ENCODE measurements around the gene BRD7.

Gene BRD7

DNA sequence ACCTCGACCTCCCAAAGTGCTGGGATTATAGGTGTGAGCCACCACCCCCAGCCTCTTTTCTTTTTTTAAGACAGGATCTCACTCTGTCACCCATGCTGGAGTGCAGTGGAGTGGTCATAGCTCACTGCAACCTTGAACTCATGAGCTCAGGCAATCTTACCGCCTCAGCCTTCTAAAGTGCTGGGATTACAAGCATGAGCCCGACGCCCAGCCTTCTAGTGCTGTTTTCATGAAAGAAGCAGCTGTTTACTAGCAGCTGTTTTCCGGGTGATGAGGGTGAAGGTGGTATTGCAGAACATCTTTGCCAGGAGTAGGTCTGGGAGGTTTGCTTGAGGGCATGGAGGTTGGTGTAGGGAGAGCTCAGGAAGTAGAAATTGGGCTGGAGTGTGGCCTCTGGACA is 100.4 kb downstream of the BRD7 start:
- TF ChIP-seq, protein P1, sequence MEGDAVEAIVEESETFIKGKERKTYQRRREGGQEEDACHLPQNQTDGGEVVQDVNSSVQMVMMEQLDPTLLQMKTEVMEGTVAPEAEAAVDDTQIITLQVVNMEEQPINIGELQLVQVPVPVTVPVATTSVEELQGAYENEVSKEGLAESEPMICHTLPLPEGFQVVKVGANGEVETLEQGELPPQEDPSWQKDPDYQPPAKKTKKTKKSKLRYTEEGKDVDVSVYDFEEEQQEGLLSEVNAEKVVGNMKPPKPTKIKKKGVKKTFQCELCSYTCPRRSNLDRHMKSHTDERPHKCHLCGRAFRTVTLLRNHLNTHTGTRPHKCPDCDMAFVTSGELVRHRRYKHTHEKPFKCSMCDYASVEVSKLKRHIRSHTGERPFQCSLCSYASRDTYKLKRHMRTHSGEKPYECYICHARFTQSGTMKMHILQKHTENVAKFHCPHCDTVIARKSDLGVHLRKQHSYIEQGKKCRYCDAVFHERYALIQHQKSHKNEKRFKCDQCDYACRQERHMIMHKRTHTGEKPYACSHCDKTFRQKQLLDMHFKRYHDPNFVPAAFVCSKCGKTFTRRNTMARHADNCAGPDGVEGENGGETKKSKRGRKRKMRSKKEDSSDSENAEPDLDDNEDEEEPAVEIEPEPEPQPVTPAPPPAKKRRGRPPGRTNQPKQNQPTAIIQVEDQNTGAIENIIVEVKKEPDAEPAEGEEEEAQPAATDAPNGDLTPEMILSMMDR (IDR thresholded peaks at IDR 0.05; ENCODE audit: insufficient read depth, low read length, poor library complexity, severe bottlenecking), result no peak
- no peak overlapping the region for H3K4me3 ChIP-seq (replicated peaks; ENCODE audit: low read depth, low read length)
- H3K36me3 ChIP-seq (ENCODE audit: control insufficient read depth, insufficient read depth, low read length), result no peaks in the 10 kb centered on the region; the same call in 1 of the 2 replicates
- DNase-seq (ENCODE audit: extremely low read depth, insufficient read length), result no peak
- no peaks in the 10 kb centered on the region for H3K27me3 ChIP-seq (replicated peaks; ENCODE audit: control insufficient read depth, insufficient read depth, low read length)

DNA sequence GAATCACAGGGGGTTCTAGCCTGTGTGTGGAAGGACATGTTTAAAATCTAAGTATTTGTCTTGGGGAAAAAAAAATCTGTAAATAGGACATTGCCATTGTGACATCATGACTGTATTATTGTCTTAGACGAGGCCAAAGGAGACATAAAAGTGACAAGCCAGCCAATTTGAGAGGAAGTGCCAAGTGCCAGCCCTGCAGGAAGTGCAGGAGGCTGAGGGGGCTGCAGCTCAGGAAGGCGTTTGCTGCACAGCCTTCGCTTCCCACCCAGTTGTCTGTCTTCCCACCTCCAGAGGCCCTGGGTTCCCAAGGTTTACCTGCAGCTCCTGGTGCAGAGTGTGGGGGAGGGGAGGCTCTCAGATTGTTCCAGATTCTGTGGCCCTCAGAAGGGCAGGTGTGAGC is 101.1 kb downstream of the BRD7 start:
- DNase-seq (ENCODE audit: extremely low read depth, insufficient read length), result no peak
- Histone ChIP-seq H3K27me3 (replicated peaks; ENCODE audit: control insufficient read depth, insufficient read depth, low read length) (no peaks in the 10 kb centered on the region), H3K36me3 (ENCODE audit: control insufficient read depth, insufficient read depth, low read length) (no peaks in the 10 kb centered on the region; the same call in 1 of the 2 replicates), H3K4me3 (replicated peaks; ENCODE audit: low read depth, low read length) (peak overlapping the region; percentile 84)
- TF ChIP-seq, protein P1 (IDR thresholded peaks at IDR 0.05; ENCODE audit: insufficient read depth, low read length, poor library complexity, severe bottlenecking), result no peak

DNA sequence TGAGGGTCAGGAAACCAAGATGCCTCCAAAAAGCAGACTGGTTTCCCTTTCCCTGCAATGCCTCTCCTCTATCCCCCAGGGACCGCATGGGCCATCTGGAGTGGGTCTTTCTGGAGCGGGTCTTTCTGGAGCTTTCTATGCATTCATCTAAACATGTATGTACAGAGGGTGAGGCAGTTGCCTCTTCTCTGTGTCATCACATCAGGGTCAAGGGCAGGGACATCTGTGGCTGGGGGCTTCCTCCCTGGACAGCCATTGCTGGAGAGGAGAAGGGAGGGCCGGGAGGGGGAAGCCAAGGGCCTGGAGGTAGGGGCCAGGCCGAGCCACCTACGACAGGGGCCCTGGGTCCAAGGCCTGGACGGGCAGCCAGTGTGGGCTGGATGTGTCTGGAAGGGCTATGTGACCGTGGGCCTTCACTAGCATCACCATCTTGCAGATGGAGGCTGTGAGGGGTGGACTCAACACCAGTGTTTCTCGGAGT is 101.6 kb downstream of the BRD7 start:
- no peak for DNase-seq (ENCODE audit: extremely low read depth, insufficient read length)

DNA sequence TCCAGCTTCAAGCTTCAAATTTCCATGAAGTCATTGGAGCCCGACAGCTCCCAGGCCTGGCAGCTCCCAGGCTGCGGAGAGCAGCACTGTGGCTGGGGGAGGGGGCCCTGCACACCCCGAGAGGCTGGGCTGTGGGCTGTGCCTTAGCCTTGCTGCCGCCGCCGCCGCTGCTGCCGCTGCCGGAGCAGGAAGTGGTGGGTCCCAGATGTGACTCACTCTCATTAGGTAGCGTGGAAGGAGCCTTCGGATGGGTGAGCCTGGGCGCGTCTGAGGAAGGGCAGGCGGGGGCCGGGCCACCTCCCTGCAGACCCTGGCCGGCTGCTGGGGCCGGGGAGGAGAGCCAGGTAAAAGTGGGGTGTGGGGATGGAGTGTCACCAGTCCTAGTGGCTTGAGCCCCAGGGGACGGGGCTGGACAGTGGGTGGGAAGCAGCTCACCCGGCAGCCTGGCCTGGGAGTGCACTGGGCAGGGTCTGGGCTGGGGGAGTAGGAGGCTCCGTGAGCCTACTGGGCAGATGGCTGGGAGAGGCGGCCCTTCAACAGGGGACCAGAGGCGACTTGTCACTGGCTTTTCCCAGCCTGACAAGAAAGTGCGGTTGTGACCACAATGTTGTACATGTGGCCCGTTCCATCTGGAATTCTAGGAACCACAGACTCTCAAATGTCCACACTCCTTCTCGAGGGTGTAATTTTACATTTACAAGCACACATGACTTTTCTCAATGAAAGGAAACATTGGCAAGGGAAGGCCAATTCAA is 102.3 kb downstream of the BRD7 start, which contains the start of gene ADCY7:
Gene ADCY7, plus strand, starts transcription at position 215 of the 755 bp plus-strand sequence. CDS start 21,629 bp downstream, outside the sequence.
- TF ChIP-seq, protein P1 (IDR thresholded peaks at IDR 0.05; ENCODE audit: insufficient read depth, low read length, poor library complexity, severe bottlenecking), result no peak
- DNase-seq (ENCODE audit: extremely low read depth, insufficient read length), result peak; percentile 84
- no peaks in the 10 kb centered on the region for H3K36me3 ChIP-seq (ENCODE audit: control insufficient read depth, insufficient read depth, low read length)
- H3K27me3 ChIP-seq (replicated peaks; ENCODE audit: control insufficient read depth, insufficient read depth, low read length), result no peaks in the 10 kb centered on the region
- H3K4me3 ChIP-seq (replicated peaks; ENCODE audit: low read depth, low read length), result peak within 1 kb of the TSS; percentile 84

More for the DNA sequence above, 101.6 kb downstream of the BRD7 start:
- TF ChIP-seq, protein P1 (IDR thresholded peaks at IDR 0.05; ENCODE audit: insufficient read depth, low read length, poor library complexity, severe bottlenecking), result no peak
- H3K27me3 ChIP-seq (replicated peaks; ENCODE audit: control insufficient read depth, insufficient read depth, low read length), result no peaks in the 10 kb centered on the region
- H3K4me3 ChIP-seq (replicated peaks; ENCODE audit: low read depth, low read length), result peak overlapping the region; percentile 84
- no peaks in the 10 kb centered on the region; the same call in 1 of the 2 replicates for H3K36me3 ChIP-seq (ENCODE audit: control insufficient read depth, insufficient read depth, low read length)

Data from GM06990 (cell line).